C4-2B (cell line): ENCODE data around the gene COMMD2.

Source experiments
- CTCF ChIP-seq: fragments of 450-650 bp; conservative IDR thresholded peaks from 2 replicates; pipeline ENCODE4 v1.5.1; 2017; ENCODE audit warnings: mild to moderate bottlenecking
- ZFX ChIP-seq: fragments of 450-650 bp; IDR thresholded peaks from 2 replicates; pipeline ENCODE4 v1.6.1; 2017

- TF ChIP-seq CTCF (no peak), ZFX (no peak)
These were observed 13.4 kb downstream of the COMMD2 start for GRCh38 chr3:149738876-149739275.
